BLaER1 treated with 17β-estradiol and CSF1 and Interleukin-3, amounts not matched to agents 10 nM and 100 nM (cell line): ENCODE measurements around the gene CHCHD5.
"Not testable (repeated sequence)": the region's sequence is repeated elsewhere in the genome, so short reads cannot be mapped to it uniquely, and the experiment has no call there.

ENCODE experiments used
- H3K27ac ChIP-seq, 11 experiments: shearing (Covaris generic); formaldehyde crosslinking; 2 replicates each; pipeline ENCODE4 v1.8.1; 2022
- H3K27me3 ChIP-seq, 11 experiments: shearing (Covaris generic); formaldehyde crosslinking; 2 replicates each; pipeline ENCODE4 v1.8.1; 2022
- H3K36me3 ChIP-seq, 11 experiments: shearing (Covaris generic); formaldehyde crosslinking; 2 replicates each; pipeline ENCODE4 v1.8.1; 2022
- H3K4me1 ChIP-seq, 10 experiments: shearing (Covaris generic); formaldehyde crosslinking; 2 replicates each; pipeline ENCODE4 v1.8.1; 2022
- H3K4me2 ChIP-seq, 11 experiments: shearing (Covaris generic); formaldehyde crosslinking; 2 replicates each; pipeline ENCODE4 v1.8.1; 2022
- H3K4me3 ChIP-seq, 10 experiments: shearing (Covaris generic); formaldehyde crosslinking; 2 replicates each; pipeline ENCODE4 v1.8.1; 2022
- H3K9ac ChIP-seq, 11 experiments: shearing (Covaris generic); formaldehyde crosslinking; 2 replicates each; pipeline ENCODE4 v1.8.1; 2022
- H3K9me3 ChIP-seq, 11 experiments: shearing (Covaris generic); formaldehyde crosslinking; replicated peaks in 1 of 11; 2 replicates each; pipeline ENCODE4 v1.8.1; 2022
- H4K20me1 ChIP-seq, 11 experiments: shearing (Covaris generic); formaldehyde crosslinking; 2 replicates each; pipeline ENCODE4 v1.8.1; 2022
- Cebpa-rat ChIP-seq, 11 experiments: shearing (Covaris generic); IDR thresholded peaks; 2 replicates each; pipeline ENCODE4 v1.8.1; 2022

The CHCHD5 gene, protein sequence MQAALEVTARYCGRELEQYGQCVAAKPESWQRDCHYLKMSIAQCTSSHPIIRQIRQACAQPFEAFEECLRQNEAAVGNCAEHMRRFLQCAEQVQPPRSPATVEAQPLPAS

DNA sequence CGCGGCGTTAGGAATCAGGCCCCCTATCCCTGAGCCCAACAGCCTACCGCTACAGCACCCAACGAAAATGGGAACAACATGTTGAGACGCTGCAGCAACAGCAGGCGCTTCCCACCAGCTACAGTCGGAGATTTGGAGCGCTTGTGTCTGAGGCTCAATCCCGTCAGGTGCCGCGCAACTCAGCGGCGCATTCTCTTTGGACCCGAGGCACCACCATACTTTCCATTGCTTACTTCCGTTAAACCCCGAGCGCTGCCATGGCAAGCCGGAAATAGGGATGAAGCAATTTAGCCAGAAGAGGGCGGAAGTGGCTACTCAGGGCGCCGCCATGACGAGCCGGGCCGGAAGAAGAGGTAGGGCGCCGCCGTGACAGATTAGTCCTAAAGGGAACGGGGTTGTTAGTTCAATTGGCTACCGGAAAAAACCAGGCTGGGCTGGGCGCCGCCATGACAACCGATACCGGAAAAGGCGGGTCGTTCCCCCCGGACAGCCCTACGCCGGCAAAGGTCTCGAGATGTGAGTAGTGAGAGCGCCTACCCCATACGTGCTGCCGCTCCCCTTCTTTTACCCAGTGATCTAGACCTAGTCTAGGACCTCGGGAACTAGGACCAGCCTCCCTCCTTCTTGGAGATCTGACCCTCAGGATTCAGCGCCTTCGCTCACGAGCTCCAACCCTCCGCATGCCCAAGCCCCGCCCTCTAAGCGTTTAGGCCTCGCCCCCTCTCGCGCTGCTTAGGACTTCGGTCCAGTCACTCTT is at the start of gene CHCHD5:
CHCHD5 (plus strand) TSS at position 476 of the 757 bp plus-strand sequence; CDS start at position 515, 39 bp downstream.
- Histone ChIP-seq H3K4me1 (peaks cover 12 to 55% (median 29%) of the 10 kb centered on the region in 10 experiments), H3K27me3 (no peaks in the 10 kb centered on the region), H3K9ac (peak within 1 kb of the TSS; percentile 65 to 82 (median 74)), H3K27ac (peak within 1 kb of the TSS; percentile 78 to 92 (median 83)), H3K4me2 (peak within 1 kb of the TSS; percentile 71 to 97 (median 82)), H4K20me1 (peaks cover 0 to 2% (median 0%) of the 10 kb centered on the region in 11 experiments; a peak in 2 of 22 replicates), H3K36me3 (peaks cover 0 to 35% (median 0%) of the 10 kb centered on the region in 11 experiments; a peak in 11 of 22 replicates), H3K9me3 (peaks cover 0 to 26% (median 17%) of the 10 kb centered on the region in 11 experiments; a peak in 14 of 22 replicates), H3K4me3 (peak within 1 kb of the TSS; percentile 55 to 77 (median 64))
- peak; percentile 42 to 89 (median 80); a peak in 18 of 22 replicates for TF ChIP-seq Cebpa-rat (IDR thresholded peaks at IDR 0.05)

DNA sequence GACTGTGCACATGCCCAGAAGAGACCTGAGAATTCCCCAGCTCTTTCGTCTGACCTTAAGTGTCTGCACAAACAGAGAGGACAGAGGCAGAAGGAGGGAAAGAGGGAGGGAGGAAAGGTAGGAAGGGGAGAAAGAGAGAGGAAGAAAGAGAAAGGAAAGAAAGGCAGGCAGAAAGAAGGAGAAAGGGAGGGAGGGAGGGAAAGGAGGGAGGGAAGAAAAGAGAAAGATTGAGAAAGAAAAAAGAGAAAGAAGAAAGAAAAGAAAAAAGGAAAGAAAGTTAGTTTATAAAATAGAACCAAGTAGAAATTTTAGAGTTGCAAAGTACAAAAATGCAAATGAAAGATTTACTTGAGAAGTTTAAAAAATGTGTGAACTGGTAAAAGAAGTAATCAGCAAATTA is 49.6 kb upstream of the CHCHD5 start:
- TF ChIP-seq Cebpa-rat (IDR thresholded peaks at IDR 0.05): no peak
- H3K27me3 ChIP-seq: no peaks in the 10 kb centered on the region
- H3K9me3 ChIP-seq: peaks cover 0 to 4% (median 0%) of the 10 kb centered on the region in 11 experiments; a peak in 1 of 22 replicates
- peaks cover 0 to 4% (median 0%) of the 10 kb centered on the region in 11 experiments; a peak in 1 of 22 replicates for H4K20me1 ChIP-seq
- no peak overlapping the region for H3K4me3 ChIP-seq
- no peak overlapping the region for H3K27ac ChIP-seq
- H3K4me2 ChIP-seq: no peak overlapping the region
- H3K36me3 ChIP-seq: peaks cover 39 to 70% (median 41%) of the 10 kb centered on the region in 11 experiments
- H3K9ac ChIP-seq: no peak overlapping the region
- peaks cover 0 to 9% (median 6%) of the 10 kb centered on the region in 10 experiments; a peak in 15 of 20 replicates for H3K4me1 ChIP-seq

DNA sequence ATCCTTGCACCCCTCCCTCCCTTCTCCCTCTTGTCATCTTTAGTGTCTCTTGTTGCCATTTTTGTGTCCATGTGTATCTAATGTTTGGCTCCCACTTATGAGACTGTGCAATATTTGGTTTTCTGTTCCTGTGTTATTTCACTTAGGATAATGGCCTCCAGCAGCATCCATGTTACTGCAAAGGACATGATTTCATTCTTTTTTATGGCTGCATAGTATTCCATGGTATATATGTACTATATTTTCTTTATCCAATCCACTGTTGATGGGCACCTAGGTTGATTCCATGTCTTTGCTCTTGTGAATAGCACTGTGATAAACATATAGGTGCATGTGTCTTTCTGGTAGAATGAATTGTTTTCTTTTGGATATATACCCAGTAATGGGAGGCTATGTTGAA is 47.7 kb upstream of the CHCHD5 start:
- H3K27me3 ChIP-seq, H3K27ac ChIP-seq, H3K4me3 ChIP-seq, H3K9ac ChIP-seq, H4K20me1 ChIP-seq, H3K4me2 ChIP-seq, H3K9me3 ChIP-seq: not testable (repeated sequence)
- peaks cover 8 to 16% (median 12%) of the 10 kb centered on the region in 10 experiments; a peak in 17 of 20 replicates for H3K4me1 ChIP-seq
- H3K36me3 ChIP-seq: peaks cover 20 to 53% (median 23%) of the 10 kb centered on the region in 11 experiments

DNA sequence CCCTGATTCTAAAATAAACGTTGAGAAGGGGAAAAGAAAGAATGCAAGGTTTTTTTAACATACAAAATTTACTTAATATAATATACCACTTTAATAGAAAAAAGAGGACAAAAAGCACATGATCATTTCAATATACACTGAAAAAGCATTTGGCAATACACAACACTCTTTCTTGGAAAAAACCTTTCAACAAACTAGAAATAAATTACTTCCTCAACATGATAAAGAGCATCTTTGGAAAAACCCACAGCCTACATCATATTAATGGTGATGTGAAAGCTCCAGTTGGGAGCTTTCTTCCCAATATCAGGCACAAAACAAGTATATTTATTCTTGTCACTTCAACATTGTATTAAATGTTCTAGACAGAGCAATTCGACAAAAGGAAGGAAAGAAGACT is 45.1 kb upstream of the CHCHD5 start:
- no peak overlapping the region for H3K4me2 ChIP-seq
- peaks cover 19 to 28% (median 23%) of the 10 kb centered on the region in 10 experiments for H3K4me1 ChIP-seq
- no peak for TF ChIP-seq Cebpa-rat (IDR thresholded peaks at IDR 0.05)
- no peak overlapping the region for H3K27ac ChIP-seq
- H3K4me3 ChIP-seq: no peak overlapping the region
- H4K20me1 ChIP-seq: peaks cover 0 to 15% (median 10%) of the 10 kb centered on the region in 11 experiments; a peak in 11 of 22 replicates
- peaks cover 0 to 4% (median 0%) of the 10 kb centered on the region in 11 experiments; a peak in 1 of 22 replicates for H3K9me3 ChIP-seq
- no peaks in the 10 kb centered on the region for H3K27me3 ChIP-seq
- H3K36me3 ChIP-seq: peaks cover 0 to 26% (median 4%) of the 10 kb centered on the region in 11 experiments; a peak in 6 of 22 replicates
- H3K9ac ChIP-seq: no peak overlapping the region

DNA sequence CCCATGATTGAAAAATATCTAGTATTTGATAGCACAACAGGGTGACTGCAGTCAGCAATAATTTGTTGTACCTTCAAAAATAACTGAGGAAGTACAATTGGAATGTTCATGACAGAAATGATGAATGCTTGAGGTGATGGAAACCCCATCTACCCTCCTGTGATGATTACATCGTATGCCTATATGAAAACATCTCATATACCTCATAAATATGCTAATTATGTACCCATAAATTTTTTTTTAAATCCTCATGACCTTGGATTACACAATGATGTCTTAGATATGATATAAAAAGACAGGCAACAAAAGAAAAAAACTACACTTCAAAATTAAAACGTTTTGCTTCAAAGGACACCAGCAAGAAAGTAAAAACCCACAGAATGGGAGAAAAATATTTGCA is 43.5 kb upstream of the CHCHD5 start:
- Histone ChIP-seq H3K9ac (peak overlapping the region; percentile 82 to 96 (median 91)), H3K4me3 (peak overlapping the region; percentile 74 to 96 (median 86))

DNA sequence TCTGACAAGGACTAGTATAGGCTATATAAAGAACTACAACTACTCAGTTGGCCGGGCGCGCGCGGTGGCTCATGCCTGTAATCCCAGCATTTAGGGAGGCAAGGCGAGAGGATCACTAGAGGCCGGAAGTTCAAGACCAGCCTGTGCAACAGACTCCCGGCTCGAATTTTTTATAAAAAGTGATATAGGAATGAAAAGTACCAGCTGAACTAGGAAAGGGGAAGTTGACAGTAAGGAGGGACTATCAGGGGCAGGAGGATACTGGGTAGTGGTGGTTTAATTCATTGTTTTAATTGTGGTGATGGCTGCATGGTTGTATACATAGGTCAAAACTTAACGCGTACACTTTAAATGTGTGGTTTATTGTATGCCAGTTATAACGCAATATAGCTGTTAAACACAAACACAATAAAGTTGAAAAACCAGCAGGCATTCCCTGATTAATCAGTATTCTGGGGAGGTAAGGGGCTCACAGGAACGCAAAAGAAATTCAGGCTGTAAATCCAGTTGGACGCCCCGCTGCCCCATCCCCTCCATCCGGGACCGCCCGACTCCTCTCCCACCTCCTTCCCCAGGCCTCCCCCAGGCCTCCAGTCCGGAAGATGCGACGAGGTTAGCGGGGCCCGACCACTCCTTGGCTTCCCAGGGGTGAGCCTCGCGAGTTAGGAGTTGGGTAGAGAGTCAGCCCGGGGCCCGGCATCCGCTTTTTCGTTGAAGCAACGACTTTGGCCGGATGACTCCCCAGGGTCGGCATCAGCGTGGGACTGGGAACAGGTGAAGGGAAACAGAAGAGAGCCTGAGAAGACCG is 42.9 kb upstream of the CHCHD5 start:
- peak overlapping the region; percentile 74 to 96 (median 86) for H3K4me3 ChIP-seq
- H3K4me1 ChIP-seq: peaks cover 19 to 42% (median 31%) of the 10 kb centered on the region in 10 experiments
- H4K20me1 ChIP-seq: peaks cover 0 to 38% (median 28%) of the 10 kb centered on the region in 11 experiments; a peak in 13 of 22 replicates
- H3K27me3 ChIP-seq: no peaks in the 10 kb centered on the region
- H3K9ac ChIP-seq: peak overlapping the region; percentile 82 to 96 (median 91)
- peak overlapping the region; percentile 76 to 99 (median 88) for H3K4me2 ChIP-seq
- H3K27ac ChIP-seq: peak overlapping the region; percentile 88 to 98 (median 92)
- H3K9me3 ChIP-seq: 0 out of 22 replicates have a peak, but pooled peaks cover 0 to 2% (median 0%) of the 10 kb centered on the region in 11 experiments
- peaks cover 12 to 22% (median 15%) of the 10 kb centered on the region in 11 experiments; a peak in 21 of 22 replicates for H3K36me3 ChIP-seq
- TF ChIP-seq Cebpa-rat (IDR thresholded peaks at IDR 0.05): no peak

More for the DNA sequence above, 43.5 kb upstream of the CHCHD5 start:
- H3K27ac ChIP-seq: peak overlapping the region; percentile 88 to 98 (median 92); a peak in 21 of 22 replicates
- peaks cover 0 to 4% (median 0%) of the 10 kb centered on the region in 11 experiments; a peak in 1 of 22 replicates for H3K9me3 ChIP-seq
- H3K4me1 ChIP-seq: peaks cover 19 to 40% (median 31%) of the 10 kb centered on the region in 10 experiments
- no peak for TF ChIP-seq Cebpa-rat (IDR thresholded peaks at IDR 0.05)
- H4K20me1 ChIP-seq: peaks cover 0 to 31% (median 23%) of the 10 kb centered on the region in 11 experiments; a peak in 13 of 22 replicates
- peak overlapping the region; percentile 76 to 99 (median 88) for H3K4me2 ChIP-seq
- peaks cover 8 to 24% (median 10%) of the 10 kb centered on the region in 11 experiments; a peak in 21 of 22 replicates for H3K36me3 ChIP-seq
- no peaks in the 10 kb centered on the region for H3K27me3 ChIP-seq

DNA sequence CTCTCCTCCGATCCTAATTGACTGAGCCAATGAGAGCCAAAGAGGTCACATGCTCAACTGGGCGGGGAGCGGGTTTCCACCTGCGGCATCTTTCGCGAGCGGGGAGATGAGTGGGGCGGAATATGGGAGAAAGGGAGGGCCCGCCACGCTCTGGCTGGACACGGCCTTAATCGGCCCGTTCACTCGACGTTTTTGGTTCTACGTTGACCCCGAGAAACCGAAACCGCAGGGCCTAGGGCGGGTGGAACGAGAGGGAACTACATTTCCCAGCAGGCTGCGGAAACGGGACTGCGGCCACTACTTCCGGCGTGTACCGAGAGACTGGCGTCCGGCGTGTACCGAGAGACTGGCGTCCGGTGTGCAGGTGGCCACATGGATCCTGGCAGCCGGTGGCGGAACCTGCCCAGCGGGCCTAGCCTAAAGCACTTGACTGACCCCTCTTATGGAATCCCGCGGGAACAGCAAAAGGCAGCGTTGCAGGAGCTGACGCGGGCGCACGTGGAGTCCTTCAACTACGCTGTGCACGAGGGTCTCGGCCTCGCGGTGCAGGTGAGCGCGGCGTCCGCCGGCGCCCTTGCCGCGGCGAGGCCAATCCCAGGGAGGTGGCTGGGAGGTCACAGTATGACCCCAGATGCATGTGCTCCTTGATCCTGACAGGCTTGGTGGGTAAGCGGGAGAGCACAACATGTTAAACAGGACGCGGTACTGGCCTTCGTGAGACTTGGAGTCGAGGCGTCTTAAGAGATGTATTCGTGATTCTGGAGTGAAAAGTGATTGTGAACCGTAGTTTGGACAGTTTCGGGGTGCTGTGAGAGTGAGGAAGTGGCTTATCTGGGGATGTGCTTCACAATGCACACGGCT is 42.1 kb upstream of the CHCHD5 start, which contains the start of gene POLR1B:
POLR1B (plus strand) TSS at position 343 of the 861 bp plus-strand sequence; CDS start at position 373, 30 bp downstream.
- H3K9ac ChIP-seq: peak within 1 kb of the TSS; percentile 82 to 96 (median 91)
- peaks cover 27 to 51% (median 36%) of the 10 kb centered on the region in 10 experiments for H3K4me1 ChIP-seq
- H3K4me3 ChIP-seq: peak within 1 kb of the TSS; percentile 74 to 96 (median 86)
- no peaks in the 10 kb centered on the region for H3K9me3 ChIP-seq
- no peak for TF ChIP-seq Cebpa-rat (IDR thresholded peaks at IDR 0.05)
- H3K27me3 ChIP-seq: no peaks in the 10 kb centered on the region
- H3K36me3 ChIP-seq: peaks cover 15 to 25% (median 20%) of the 10 kb centered on the region in 11 experiments
- peaks cover 0 to 46% (median 35%) of the 10 kb centered on the region in 11 experiments; a peak in 14 of 22 replicates for H4K20me1 ChIP-seq
- peak within 1 kb of the TSS; percentile 88 to 98 (median 92) for H3K27ac ChIP-seq
- peak within 1 kb of the TSS; percentile 83 to 99 (median 90) for H3K4me2 ChIP-seq
